ENCODE data around the gene VAV2. TPM values are rescaled to one million over a fixed set of nuclear protein-coding genes. Genes with fewer than 3 reads are reported as not detected.

Gene VAV2
- total and polyA plus RNA-seq, 12 donors = 2.9 to 7.1 (median 5.0) TPM

DNA sequence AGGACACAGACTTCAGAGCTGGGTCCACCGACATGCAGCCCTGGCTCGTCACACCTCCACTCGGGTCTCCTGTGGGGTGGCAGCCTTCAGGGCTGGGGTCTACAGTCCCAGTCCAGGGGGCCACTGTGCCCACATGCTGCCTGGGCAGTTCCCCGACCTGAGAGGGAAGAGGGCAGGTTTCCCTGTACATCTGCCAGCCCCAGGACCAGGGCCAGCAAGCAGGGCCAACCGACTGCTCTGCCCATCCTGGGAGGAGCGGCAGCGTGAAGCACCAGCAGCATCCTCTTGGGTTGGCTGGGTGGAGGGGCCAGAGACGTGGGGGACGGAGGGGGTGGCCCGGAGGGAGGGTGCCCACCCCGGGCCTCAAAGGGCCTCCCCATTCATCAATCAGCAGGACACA, 133.4 kb downstream of the VAV2 start:
- 88 to 92% methylated on average over 11 of the region's 11 CpGs for WGBS, 2 donors
- H3K27ac ChIP-seq = no peak overlapping the region
- DNase-seq (no peak), ATAC-seq (no peak)
- no peaks in the 10 kb centered on the region for H3K27me3 ChIP-seq
- intact Hi-C loops (cut with DNase I) = no loop called here
- peaks cover 0 to 44% (median 6%) of the 10 kb centered on the region in 9 donors for H3K4me1 ChIP-seq
- H3K9me3 ChIP-seq = no peaks in the 10 kb centered on the region
- TF ChIP-seq, protein P1, sequence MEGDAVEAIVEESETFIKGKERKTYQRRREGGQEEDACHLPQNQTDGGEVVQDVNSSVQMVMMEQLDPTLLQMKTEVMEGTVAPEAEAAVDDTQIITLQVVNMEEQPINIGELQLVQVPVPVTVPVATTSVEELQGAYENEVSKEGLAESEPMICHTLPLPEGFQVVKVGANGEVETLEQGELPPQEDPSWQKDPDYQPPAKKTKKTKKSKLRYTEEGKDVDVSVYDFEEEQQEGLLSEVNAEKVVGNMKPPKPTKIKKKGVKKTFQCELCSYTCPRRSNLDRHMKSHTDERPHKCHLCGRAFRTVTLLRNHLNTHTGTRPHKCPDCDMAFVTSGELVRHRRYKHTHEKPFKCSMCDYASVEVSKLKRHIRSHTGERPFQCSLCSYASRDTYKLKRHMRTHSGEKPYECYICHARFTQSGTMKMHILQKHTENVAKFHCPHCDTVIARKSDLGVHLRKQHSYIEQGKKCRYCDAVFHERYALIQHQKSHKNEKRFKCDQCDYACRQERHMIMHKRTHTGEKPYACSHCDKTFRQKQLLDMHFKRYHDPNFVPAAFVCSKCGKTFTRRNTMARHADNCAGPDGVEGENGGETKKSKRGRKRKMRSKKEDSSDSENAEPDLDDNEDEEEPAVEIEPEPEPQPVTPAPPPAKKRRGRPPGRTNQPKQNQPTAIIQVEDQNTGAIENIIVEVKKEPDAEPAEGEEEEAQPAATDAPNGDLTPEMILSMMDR (IDR thresholded peaks at IDR 0.05) = no peak
- H3K36me3 ChIP-seq = no peaks in the 10 kb centered on the region
- no peak overlapping the region for H3K4me3 ChIP-seq

DNA sequence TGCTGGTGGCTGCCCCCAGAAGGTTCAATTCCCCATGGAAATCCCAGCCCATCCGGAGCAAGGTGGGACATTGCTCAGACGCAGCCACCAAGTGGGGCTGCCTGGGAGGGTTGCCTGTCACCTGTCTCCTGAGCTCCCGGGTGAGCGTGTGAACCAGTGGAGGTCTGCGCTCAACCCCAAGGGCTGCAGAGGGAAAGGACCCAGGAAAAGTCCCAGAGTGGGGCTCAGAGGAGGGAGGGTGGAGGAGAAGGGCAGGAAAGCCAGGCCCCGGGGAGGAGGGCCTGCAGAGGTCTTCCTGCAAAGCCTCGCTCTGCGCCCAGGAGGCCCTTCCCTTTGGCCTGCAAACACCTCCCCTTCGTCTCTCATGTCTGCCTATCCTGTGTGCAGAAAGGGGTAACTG, 134.5 kb downstream of the VAV2 start:
- H3K36me3 ChIP-seq = no peaks in the 10 kb centered on the region
- no peak for ATAC-seq
- H3K4me3 ChIP-seq = no peak overlapping the region
- H3K27ac ChIP-seq = no peak overlapping the region
- 90 to 92% methylated on average over 9 of the region's 9 CpGs for WGBS, 2 donors
- TF ChIP-seq, protein P1 (IDR thresholded peaks at IDR 0.05) = no peak
- peaks cover 0 to 32% (median 0%) of the 10 kb centered on the region in 9 donors for H3K4me1 ChIP-seq
- no peaks in the 10 kb centered on the region for H3K9me3 ChIP-seq
- no peak for DNase-seq
- H3K27me3 ChIP-seq = no peaks in the 10 kb centered on the region
- intact Hi-C loops (cut with DNase I) = no loop called here

DNA sequence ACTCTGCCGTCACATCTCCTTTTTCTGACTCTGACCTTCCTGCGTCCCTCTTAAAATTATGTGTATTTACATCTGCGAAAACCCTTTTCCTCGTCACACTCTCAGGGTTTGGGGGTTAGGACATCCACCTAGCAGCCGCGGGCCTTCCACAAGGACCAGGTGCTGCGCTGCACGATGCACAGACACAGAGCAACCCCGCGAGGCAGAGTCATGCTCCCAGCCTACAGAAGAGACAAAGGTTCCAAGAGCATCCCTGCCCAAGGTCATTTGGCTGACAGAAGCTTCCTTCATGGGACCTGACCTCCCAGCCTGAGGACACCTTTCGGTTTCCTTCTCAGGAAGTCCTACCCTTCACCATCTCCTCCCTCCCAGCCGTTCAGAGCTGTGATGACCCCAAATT, 135.3 kb downstream of the VAV2 start:
- Histone ChIP-seq H3K9me3 (no peaks in the 10 kb centered on the region), H3K4me3 (no peak overlapping the region), H3K36me3 (no peaks in the 10 kb centered on the region), H3K27ac (peak overlapping the region in 2 of 10 donors; percentile 4 to 88), H3K27me3 (no peaks in the 10 kb centered on the region), H3K4me1 (peaks cover 0 to 24% (median 0%) of the 10 kb centered on the region in 9 donors)
- intact Hi-C loops (cut with DNase I) = no loop called here
- ATAC-seq = no peak
- TF ChIP-seq, protein P1 (IDR thresholded peaks at IDR 0.05) = no peak
- WGBS, 2 donors = 95 to 96% methylated on average over 12 of the region's 12 CpGs
- no peak for DNase-seq

DNA sequence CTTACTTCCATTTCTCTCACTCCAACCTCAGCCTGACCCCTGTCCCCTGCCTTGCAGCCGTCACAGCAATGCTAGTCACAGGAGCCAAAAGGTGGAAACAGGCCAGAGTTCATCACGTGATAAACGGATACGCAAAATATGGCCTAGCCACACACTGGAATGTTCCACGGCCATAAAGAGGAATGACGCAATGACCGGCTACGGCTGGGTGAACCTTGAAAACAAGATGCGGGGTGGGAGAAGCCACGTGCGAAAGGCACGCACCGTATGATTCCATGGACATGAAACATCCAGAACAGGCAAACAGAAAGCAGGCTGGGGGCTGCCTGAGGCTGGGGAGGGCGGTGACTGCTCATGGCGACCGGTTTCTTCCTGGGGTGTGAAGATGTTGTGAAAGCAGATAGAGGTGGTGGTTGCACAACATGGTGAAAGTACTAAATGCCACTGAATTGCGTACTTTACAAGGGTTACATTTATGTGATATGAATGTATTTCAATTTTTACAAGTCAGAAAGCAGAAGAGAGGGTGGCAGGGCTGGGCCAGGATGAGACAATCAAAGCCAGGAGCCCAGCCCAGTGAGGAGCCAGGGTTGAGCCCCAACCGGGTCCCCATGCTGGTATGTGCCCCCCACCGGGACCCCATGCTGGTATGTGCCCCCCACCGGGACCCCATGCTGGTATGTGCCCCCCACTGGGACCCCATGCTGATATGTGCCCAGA, 136.2 kb downstream of the VAV2 start:
- peak overlapping the region in 8 of 10 donors; percentile 15 to 88 (median 30) for H3K27ac ChIP-seq
- peak in 7 of 8 donors; percentile 39 to 77 (median 56) for ATAC-seq

More for the DNA sequence above, 136.2 kb downstream of the VAV2 start:
- WGBS, 2 donors = 70 to 77% methylated on average over 20 of the region's 20 CpGs
- Histone ChIP-seq H3K27me3 (no peaks in the 10 kb centered on the region), H3K9me3 (no peaks in the 10 kb centered on the region), H3K4me3 (no peak overlapping the region), H3K36me3 (no peaks in the 10 kb centered on the region), H3K4me1 (peaks cover 0 to 23% (median 0%) of the 10 kb centered on the region in 9 donors)
- TF ChIP-seq, protein P1 (IDR thresholded peaks at IDR 0.05) = no peak
- DNase-seq = peak in 1 of 2 donors; percentile 64
- intact Hi-C loops (cut with DNase I) = no loop called here
